Camera-type eye (tissue), 1 donor: Measurements from ENCODE around the gene SSR4. TPM values are rescaled to one million over a fixed set of nuclear protein-coding genes. Genes with fewer than 3 reads are reported as not detected.

Source experiments
- total RNA-seq: library from RNA; depleted of rRNA; stranded (reverse); fragments of >200 nt; gene quantifications from one replicate; pipeline ENCODE4 v1.2.3, GENCODE V29; 2014

Gene SSR4
- total RNA-seq: 53.0 TPM

GRCh38 chrX:153794018-153794896 is at the start of gene SSR4, which contains the start of gene IDH3G:
TSS of gene SSR4 (plus strand) at chrX:153794668. CDS start at chrX:153794688, 20 bp downstream.
TSS of gene IDH3G (minus strand) at chrX:153794375. CDS start at chrX:153794326, 49 bp downstream.

DNA sequence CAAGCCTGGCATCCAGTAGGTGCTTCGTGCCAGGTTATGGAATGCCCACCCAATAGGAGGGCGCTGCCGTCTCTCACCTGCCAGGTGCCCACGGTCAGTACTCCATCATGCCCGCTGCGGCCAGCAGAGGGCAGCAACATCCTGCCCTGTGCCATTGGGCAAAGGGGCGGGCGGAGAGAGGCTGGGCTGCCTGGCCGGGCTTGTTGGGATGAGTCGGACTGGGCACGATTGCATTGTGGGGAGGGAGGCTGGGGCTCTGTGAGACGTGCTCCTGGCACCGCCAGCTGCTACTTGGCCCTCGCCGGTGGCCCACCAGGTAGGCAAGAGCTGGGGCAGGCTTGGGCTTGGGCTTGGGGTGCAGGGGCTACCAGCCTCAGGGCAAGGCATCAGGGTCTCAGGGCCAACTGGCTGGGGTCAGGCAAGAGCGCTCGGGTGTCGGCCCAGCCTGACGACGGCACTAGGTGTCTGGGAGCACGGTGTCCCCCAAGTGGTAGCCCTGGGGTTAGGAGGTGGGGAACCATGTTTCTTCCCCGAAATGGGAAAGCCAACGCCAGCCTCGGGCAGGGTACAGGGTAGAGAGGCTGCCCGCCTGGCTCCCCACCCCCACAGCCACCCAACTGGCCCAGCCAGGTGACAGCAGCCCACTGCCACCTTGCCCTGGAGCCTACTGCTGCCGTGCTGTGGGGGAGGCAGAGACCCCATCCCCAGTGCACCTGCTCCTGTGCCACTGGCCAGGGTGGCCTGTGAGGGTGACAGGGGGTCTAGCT is 30.3 kb upstream of the SSR4 start, which contains the start of gene PLXNB3:
Gene PLXNB3 (plus strand): TSS at position 261 of the 767 bp plus-strand sequence. CDS start 1,287 bp downstream, outside the sequence.

DNA sequence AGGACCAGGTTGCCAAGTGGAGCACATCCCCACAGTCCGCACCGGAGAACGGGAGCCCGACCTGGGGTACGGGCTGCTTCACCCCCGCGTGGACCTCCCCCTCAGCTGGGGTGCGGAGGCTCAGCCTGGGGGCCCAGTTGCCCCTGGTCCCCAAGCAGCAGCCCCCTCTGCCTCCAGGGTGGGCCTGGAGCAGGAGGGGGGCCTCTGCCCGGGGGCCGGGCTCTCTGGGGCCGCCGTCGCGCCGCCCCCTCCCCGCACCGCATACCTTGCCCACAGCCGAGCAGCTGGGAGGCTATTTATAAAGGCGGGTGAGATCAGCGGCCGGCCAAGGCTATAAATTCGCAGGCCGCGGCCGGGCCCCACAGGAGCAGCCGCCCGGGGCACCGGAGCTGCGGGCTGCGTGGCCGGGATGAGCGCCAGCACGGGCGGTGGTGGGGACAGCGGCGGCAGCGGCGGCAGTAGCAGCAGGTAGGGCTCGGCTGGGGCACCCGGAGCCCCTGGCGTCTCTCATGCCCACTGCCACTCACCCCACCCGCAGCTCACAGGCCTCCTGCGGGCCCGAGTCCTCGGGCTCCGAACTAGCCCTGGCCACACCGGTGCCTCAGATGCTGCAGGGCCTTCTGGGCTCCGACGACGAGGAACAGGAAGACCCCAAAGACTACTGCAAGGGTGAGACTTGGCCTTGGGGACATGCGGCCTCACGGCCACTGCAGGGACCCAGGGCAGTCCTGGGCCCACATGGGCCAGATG is 13.6 kb upstream of the SSR4 start, which contains the start of gene SRPK3:
Gene SRPK3 (plus strand): TSS at position 364 of the 750 bp plus-strand sequence. CDS start 46 bp downstream, at position 410.

GRCh38 chrX:153829799-153830639 is 35.6 kb downstream of the SSR4 start, which contains the start of gene PDZD4:
TSS of gene PDZD4 (minus strand) at chrX:153830544. CDS start at chrX:153830298, 246 bp downstream.

Other genes with a start within 250 kb of the SSR4 start
- 15.9 TPM for gene CCNQ, start 195.5 kb upstream of the SSR4 start, total RNA-seq
- not detected for gene DUSP9, start 147.5 kb upstream of the SSR4 start, total RNA-seq
- 29.3 TPM for gene PNCK, start 120.9 kb upstream of the SSR4 start, total RNA-seq
- gene SLC6A8, start 106.7 kb upstream of the SSR4 start, total RNA-seq: 44.7 TPM
- 57.0 TPM for gene BCAP31, start 70.3 kb upstream of the SSR4 start, total RNA-seq
- 13.4 TPM for gene ABCD1, start 69.8 kb upstream of the SSR4 start, total RNA-seq
- 7.3 TPM for gene PLXNB3, start 30.4 kb upstream of the SSR4 start, total RNA-seq
- 6.9 TPM for gene SRPK3, start 13.6 kb upstream of the SSR4 start, total RNA-seq
- gene IDH3G, start 293 bp upstream of the SSR4 start, total RNA-seq: 54.5 TPM
- 44.0 TPM for gene PDZD4, start 35.9 kb downstream of the SSR4 start, total RNA-seq
- 57.3 TPM for gene L1CAM, start 91.5 kb downstream of the SSR4 start, total RNA-seq
- 0.99 TPM for gene AVPR2, start 110.0 kb downstream of the SSR4 start, total RNA-seq
- 37.3 TPM for gene ARHGAP4, start 131.6 kb downstream of the SSR4 start, total RNA-seq
- 35.3 TPM for gene NAA10, start 140.4 kb downstream of the SSR4 start, total RNA-seq
- gene RENBP, start 150.0 kb downstream of the SSR4 start, total RNA-seq: 10.0 TPM
- gene HCFC1, start 177.2 kb downstream of the SSR4 start, total RNA-seq: 41.3 TPM
- 4.7 TPM for gene TMEM187, start 178.1 kb downstream of the SSR4 start, total RNA-seq
- gene IRAK1, start 225.2 kb downstream of the SSR4 start, total RNA-seq: 22.9 TPM